A549 treated with dexamethasone at 1 μM for 4 hours (cell line): ENCODE results near the gene ZNF264. TPM values are rescaled to one million over a fixed set of nuclear protein-coding genes. Genes with fewer than 3 reads are reported as not detected.

Experiments used
- total RNA-seq: library from RNA; stranded (reverse); fragments of 200-300 nt; extraction: Qiagen RNA extraction; gene quantifications from 5 replicates; pipeline ENCODE4 v1.2.3, GENCODE V29; 2022

The ZNF264 gene
- total RNA-seq = 7.5 to 9.6 TPM (median 8.1 TPM) in 5 replicates

DNA sequence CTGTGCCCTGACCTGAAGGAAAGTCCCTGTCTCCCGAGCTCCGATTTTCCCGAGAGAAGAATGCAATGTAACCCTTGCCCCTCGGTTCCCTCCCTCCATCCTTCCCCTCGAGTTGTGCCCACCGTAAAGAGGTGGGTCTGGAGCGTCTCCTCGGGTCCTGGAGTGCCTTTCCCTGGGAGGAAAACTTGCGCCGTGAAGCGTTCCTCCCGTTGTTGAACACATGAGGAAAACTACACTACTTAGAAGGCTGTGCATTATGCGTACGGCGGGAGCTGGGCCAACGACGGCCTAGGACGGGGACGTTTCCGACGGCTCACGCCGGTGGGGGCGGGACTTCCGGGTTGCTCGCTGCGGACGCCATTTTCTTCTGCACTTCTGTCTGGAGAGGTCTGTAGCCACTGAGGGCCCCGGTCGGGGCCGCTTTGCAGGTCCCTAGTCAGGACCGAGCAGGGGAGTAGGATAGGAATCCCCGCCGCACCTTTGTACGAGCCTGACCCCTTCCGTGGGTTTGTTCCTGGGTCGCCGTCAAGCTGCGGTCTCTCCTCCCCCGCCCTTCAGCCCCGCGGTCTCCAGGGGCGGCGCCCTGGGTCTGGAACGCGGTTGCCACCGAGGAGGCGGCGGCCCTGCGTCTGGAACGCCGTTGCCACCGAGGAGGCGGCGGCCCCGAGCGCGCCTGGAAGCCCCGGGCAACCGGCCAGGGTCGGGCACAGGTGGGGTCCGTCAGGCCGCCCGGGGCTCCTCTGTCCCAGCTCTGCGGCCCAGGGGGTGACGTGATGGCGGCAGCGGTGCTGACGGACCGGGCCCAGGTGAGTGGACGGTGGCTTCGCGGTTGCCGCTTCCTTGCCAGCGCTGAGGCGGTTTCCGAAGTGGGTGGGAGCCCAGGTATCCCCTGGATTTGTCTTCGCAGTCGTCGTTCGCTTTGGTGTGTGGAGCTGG, at the start of gene ZNF264:
Gene ZNF264, plus strand, starts transcription at position 360 of the 936 bp plus-strand sequence. Its CDS starts 414 bp downstream, at position 774.

DNA sequence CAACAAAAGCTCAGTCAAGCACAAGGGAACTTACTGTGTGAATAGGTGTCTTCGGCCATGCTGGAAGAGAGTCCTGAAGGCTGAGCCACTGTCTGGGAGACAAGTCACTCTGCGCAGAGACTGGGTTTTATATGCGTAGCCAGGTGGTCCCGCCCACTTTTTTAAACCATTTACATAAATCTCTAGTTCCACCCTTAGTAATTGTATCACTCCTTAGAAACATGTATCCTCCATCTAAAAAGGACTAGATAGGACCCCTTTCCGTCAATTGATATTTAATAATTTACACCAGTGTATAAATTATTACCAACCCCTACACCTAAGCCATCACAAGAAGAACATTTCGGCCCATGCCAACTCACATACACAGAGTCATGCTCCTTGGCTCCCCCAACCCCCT, 23.9 kb upstream of the ZNF264 start, which contains the start of gene DUXA:
Gene DUXA, minus strand, starts transcription at position 101 of the 400 bp plus-strand sequence. Its CDS starts 42 bp downstream, at position 59.

DNA sequence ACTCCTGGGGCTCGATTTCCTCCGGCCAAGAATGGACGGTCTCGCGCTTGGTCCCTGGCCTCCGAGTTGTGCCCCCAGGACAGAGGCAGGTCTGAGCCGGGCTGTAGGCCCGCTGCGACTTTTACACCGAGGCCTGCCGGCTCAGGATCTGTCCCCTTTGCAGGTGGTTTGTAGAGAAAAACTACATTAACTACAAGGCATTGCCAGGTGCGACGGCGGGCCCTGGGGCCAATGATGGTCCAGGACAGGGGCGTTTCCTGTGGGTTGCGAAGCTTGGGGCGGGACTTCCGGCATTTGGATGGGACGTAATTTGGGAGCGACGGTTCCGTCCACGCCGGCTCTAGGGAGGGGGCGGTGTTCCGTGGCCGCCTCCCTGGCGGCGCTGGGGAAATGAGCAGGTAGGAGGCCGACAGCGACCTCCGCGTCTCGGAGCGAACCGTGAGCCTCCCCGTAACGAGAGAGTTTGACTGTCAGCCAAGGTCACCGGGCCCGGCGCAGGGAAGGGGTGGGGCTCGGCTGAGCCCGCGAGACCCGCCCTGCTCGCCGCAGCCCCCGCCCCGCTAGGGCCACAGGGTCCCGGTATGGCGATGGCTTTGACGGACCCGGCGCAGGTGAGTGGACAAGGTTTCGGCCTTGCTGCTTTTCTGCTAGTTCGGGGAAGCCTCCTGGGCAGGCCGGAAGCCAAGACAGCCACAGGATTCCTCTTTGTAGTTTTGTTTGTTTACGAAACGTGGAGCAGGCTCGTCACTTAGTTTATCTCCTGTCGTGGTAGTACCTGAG, 49.2 kb downstream of the ZNF264 start, which contains the start of gene ZNF805:
Gene ZNF805, plus strand, starts transcription at position 322 of the 780 bp plus-strand sequence. Its CDS starts 260 bp downstream, at position 582.

Other genes with a start within 250 kb of the ZNF264 start
- not detected in 5 replicates for gene USP29, start 71.5 kb upstream of the ZNF264 start, total RNA-seq
- gene ZIM3, start 46.3 kb upstream of the ZNF264 start, total RNA-seq = not detected in 5 replicates
- gene DUXA, start 24.0 kb upstream of the ZNF264 start, total RNA-seq = 0.08 to 0.11 TPM in 2 of 5 replicates, not detected in the others
- 0.26 to 0.62 TPM (median 0.40 TPM) in 5 replicates for gene AURKC, start 39.5 kb downstream of the ZNF264 start, total RNA-seq
- 1.5 to 2.8 TPM (median 2.3 TPM) in 5 replicates for gene ZNF805, start 49.1 kb downstream of the ZNF264 start, total RNA-seq
- gene ZNF460, start 89.0 kb downstream of the ZNF264 start, total RNA-seq = 0.92 to 1.9 TPM (median 1.1 TPM) in 5 replicates
- 1.6 to 1.9 TPM (median 1.7 TPM) in 5 replicates for gene ZNF543, start 129.0 kb downstream of the ZNF264 start, total RNA-seq
- 2.2 to 2.6 TPM (median 2.2 TPM) in 5 replicates for gene ZNF304, start 159.8 kb downstream of the ZNF264 start, total RNA-seq
- 13.1 to 17.4 TPM (median 13.3 TPM) in 5 replicates for gene TRAPPC2B, start 172.1 kb downstream of the ZNF264 start, total RNA-seq
- gene ZNF547, start 172.1 kb downstream of the ZNF264 start, total RNA-seq = 1.0 to 1.7 TPM (median 1.5 TPM) in 5 replicates
- gene ZNF548, start 198.4 kb downstream of the ZNF264 start, total RNA-seq = 3.8 to 4.8 TPM (median 4.0 TPM) in 5 replicates
- 5.0 to 7.8 TPM (median 5.2 TPM) in 5 replicates for gene ZNF17, start 219.7 kb downstream of the ZNF264 start, total RNA-seq
- 12.5 to 13.8 TPM (median 13.5 TPM) in 5 replicates for gene ZNF749, start 243.8 kb downstream of the ZNF264 start, total RNA-seq